Measurements from ENCODE around the gene SH3GLB1. TPM values are rescaled to one million over a fixed set of nuclear protein-coding genes. Genes with fewer than 3 reads are reported as not detected.
"Not testable (repeated sequence)": the region's sequence is repeated elsewhere in the genome, so short reads cannot be mapped to it uniquely, and the experiment has no call there.

Gene SH3GLB1
- 10 to 100 TPM; 36.7 to 72.0 (median 49.8) TPM for total RNA-seq
- polyA plus RNA-seq: 10 to 100 TPM; 22.9 to 24.3 TPM
- total RNA-seq: 50.1 reads per million, percentile 71 among the genes with 10 or more reads in this experiment

DNA sequence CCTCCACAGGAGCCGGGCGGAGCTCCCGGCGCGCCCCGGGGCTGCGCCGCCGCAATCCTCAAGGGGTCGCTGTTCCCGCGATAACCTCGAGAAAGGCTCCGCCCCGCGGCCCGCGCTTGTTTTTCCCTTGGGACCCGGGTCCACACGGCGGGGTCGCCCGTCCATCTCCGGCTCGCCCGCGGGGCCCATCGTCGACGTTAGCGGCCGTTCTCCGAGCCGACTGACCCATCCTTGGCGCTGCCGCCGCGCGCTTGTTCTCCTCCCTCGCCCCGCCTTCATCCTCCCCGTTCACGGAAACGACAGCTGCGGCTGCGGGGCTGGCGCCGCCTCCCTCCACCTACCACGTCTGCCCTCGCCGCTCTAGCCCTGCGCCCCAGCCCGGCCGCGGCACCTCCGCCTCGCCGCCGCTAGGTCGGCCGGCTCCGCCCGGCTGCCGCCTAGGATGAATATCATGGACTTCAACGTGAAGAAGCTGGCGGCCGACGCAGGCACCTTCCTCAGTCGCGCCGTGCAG lies at the start of gene SH3GLB1:
Gene SH3GLB1 (plus strand): TSS at position 119 of the 514 bp plus-strand sequence. CDS start 324 bp downstream, at position 443.
- Histone ChIP-seq H3K27me3 (ENCODE audit: control insufficient read depth in 2 of 2, insufficient read depth in 2 of 2, low read length in 2 of 2) (no peaks in the 10 kb centered on the region), H3K9me3 (ENCODE audit: control insufficient read depth in 2 of 3, low read length in 3 of 3) (no peaks in the 10 kb centered on the region), H3K4me3 (ENCODE audit: low read length) (peak within 1 kb of the TSS; percentile 83), H3K4me1 (ENCODE audit: control insufficient read depth in 2 of 2, insufficient read depth in 2 of 2, low read length in 2 of 2) (peaks cover 16 to 17% of the 10 kb centered on the region in 2 donors), H3K36me3 (ENCODE audit: control insufficient read depth in 2 of 3, insufficient read depth in 3 of 3, low read length in 3 of 3) (peaks cover 0 to 7% (median 0%) of the 10 kb centered on the region in 3 experiments), H3K27ac (ENCODE audit: low read depth, low read length) (peak within 1 kb of the TSS; percentile 86)
- DNase-seq: peak; percentile 83 to 93 (median 92)
- peak within 1 kb of the TSS; percentile 95 to 99 (median 97) for H3K4me3 Mint-ChIP-seq
- intact Hi-C loops (cut with micrococcal nuclease): loop anchor here (1.0 to 10.0 kb wide), 17 partner anchors 14 to 1980 kb away; partner anchors contain the start of genes ODF2L (in 2 of the 2), BCL10 (in 1 of the 2), HS2ST1 (in 1 of the 2) and LMO4 (in 1 of the 2)
- no peaks in the 10 kb centered on the region for H3K27me3 Mint-ChIP-seq
- peaks cover 0 to 4% (median 0%) of the 10 kb centered on the region in 11 donors for H3K9me3 Mint-ChIP-seq
- H3K36me3 Mint-ChIP-seq: peaks cover 0 to 15% (median 5%) of the 10 kb centered on the region in 5 donors
- peaks cover 34 to 67% (median 56%) of the 10 kb centered on the region in 7 donors for H3K4me1 Mint-ChIP-seq
- ChIA-PET POLR2A (interaction anchor here (0.6 to 5.0 kb wide), 21 partner anchors 10 to 1520 kb away, joined by 3 to 54 read pairs (median 3); partner anchors contain the start of genes HS2ST1, ODF2L and SELENOF), CTCF (interaction anchor here (0.6 to 3.3 kb wide), 24 partner anchors 9 to 379 kb away, joined by 3 to 27 read pairs (median 4); partner anchors contain the start of gene HS2ST1)
- peak within 1 kb of the TSS; percentile 96 to 99 (median 97) for H3K27ac Mint-ChIP-seq
- peak; percentile 93 for ATAC-seq

DNA sequence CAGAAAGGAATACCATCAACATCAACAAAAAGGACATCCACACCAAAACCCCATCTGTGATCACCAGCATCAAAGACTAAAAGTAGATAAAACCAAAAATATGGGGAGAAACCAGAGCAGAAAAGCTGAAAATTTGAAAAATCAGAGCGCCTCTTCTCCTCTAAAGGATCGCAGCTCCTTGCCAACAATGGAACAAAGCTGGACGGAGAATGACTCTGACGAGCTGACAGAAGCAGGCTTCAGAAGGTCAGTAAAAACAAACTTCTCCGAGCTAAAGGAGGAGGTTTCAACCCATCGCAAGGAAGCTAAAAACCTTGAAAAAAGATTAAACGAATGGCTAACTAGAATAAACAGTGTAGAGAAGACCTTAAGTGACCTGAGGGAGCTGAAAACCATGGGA lies 46.0 kb upstream of the SH3GLB1 start:
- H3K27me3 ChIP-seq (ENCODE audit: control insufficient read depth in 2 of 2, insufficient read depth in 2 of 2, low read length in 2 of 2); H3K4me3 Mint-ChIP-seq; POLR2A ChIA-PET; DNase-seq; H3K27ac ChIP-seq (ENCODE audit: low read depth, low read length); H3K36me3 Mint-ChIP-seq; H3K27ac Mint-ChIP-seq; H3K36me3 ChIP-seq (ENCODE audit: control insufficient read depth in 2 of 3, insufficient read depth in 3 of 3, low read length in 3 of 3); H3K4me1 ChIP-seq (ENCODE audit: control insufficient read depth in 2 of 2, insufficient read depth in 2 of 2, low read length in 2 of 2); H3K4me3 ChIP-seq (ENCODE audit: low read length); H3K9me3 ChIP-seq (ENCODE audit: control insufficient read depth in 2 of 3, low read length in 3 of 3); CTCF ChIA-PET; H3K27me3 Mint-ChIP-seq; H3K4me1 Mint-ChIP-seq; ATAC-seq; intact Hi-C loops (cut with micrococcal nuclease): not testable (repeated sequence)
- H3K9me3 Mint-ChIP-seq: peaks cover 0 to 12% (median 2%) of the 10 kb centered on the region in 11 donors

DNA sequence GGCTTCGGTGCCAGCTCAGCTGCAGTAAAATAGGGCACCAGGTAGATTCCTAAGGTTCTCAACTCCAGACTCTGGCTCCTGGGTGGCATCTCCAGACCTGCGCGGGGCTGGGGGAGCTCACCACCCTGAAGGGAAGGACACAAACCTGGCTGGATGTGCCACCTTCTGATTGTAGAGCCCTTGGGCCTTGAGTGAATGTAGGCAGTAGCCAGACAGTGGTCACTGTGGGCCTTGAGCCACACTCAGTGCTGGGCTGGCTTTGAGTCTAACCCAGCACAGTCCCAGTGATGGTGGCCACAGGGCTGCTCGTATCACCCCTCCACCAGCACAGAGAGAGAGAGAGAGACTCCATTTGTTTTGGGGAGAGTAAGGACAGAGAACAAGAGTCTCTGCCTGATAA lies 38.0 kb upstream of the SH3GLB1 start:
- Mint-ChIP-seq H3K9me3 (peaks cover 0 to 38% (median 12%) of the 10 kb centered on the region in 11 donors), H3K27me3 (peaks cover 0 to 12% (median 0%) of the 10 kb centered on the region in 5 donors), H3K4me3 (no peak overlapping the region), H3K27ac (no peak overlapping the region), H3K36me3 (peaks cover 0 to 22% (median 19%) of the 10 kb centered on the region in 5 donors), H3K4me1 (no peaks in the 10 kb centered on the region)
- intact Hi-C loops (cut with micrococcal nuclease): no loop called here
- Histone ChIP-seq H3K36me3 (ENCODE audit: control insufficient read depth in 2 of 3, insufficient read depth in 3 of 3, low read length in 3 of 3) (no peaks in the 10 kb centered on the region), H3K9me3 (ENCODE audit: control insufficient read depth in 2 of 3, low read length in 3 of 3) (no peaks in the 10 kb centered on the region), H3K27me3 (ENCODE audit: control insufficient read depth in 2 of 2, insufficient read depth in 2 of 2, low read length in 2 of 2) (no peaks in the 10 kb centered on the region), H3K27ac (ENCODE audit: low read depth, low read length) (no peak overlapping the region), H3K4me3 (ENCODE audit: low read length) (no peak overlapping the region), H3K4me1 (ENCODE audit: control insufficient read depth in 2 of 2, insufficient read depth in 2 of 2, low read length in 2 of 2) (no peaks in the 10 kb centered on the region)
- ChIA-PET CTCF (no interaction called here), POLR2A (no interaction called here)
- no peak for ATAC-seq
- DNase-seq: no peak

DNA sequence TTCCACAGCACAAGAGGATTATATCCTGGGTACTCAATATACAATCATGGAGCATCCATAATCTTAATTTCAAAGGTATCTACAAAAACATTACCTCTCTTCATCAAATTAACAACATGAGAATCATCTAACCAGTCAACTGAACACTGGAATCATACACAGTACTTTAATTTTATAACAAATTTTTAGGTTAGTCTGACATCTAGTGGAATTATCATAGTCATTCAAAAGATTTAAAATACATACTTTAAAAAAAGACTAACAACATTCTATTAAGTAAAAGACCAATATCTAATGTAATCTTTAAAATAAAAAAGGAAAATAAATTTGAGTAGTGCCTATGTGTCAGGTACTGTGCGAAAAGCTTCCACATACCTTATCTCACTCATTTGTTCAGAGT lies 16.8 kb upstream of the SH3GLB1 start:
- no peak for DNase-seq

DNA sequence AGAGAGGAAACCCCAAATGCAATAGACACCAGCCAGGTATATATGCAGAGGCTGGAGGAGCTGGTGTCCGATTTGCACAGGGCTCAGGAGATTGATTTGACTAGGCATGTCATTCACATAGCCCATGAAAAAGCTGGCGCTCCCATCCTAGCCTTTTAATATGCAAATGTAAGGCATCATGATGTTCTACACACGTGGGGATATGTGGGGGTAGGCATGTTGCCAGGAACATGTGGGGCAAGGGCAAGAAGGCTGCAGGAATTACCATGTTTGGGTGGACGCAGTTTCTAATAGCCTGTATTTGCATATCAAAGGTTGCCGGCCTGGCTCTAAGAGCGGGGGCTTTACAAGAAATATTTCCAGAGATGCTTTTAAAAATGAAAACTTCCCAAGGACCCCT lies 11.7 kb upstream of the SH3GLB1 start:
- DNase-seq: no peak
- no peak for ATAC-seq
- H3K27ac Mint-ChIP-seq: no peak overlapping the region
- H3K4me3 Mint-ChIP-seq: no peak overlapping the region
- no peak overlapping the region for H3K4me3 ChIP-seq (ENCODE audit: low read length)
- H3K9me3 ChIP-seq (ENCODE audit: control insufficient read depth in 2 of 3, low read length in 3 of 3): no peaks in the 10 kb centered on the region
- peaks cover 0 to 25% (median 0%) of the 10 kb centered on the region in 5 donors for H3K27me3 Mint-ChIP-seq
- H3K36me3 Mint-ChIP-seq: no peaks in the 10 kb centered on the region
- no peak overlapping the region for H3K27ac ChIP-seq (ENCODE audit: low read depth, low read length)
- intact Hi-C loops (cut with micrococcal nuclease): no loop called here
- POLR2A ChIA-PET: no interaction called here
- H3K27me3 ChIP-seq (ENCODE audit: control insufficient read depth in 2 of 2, insufficient read depth in 2 of 2, low read length in 2 of 2): no peaks in the 10 kb centered on the region
- H3K9me3 Mint-ChIP-seq: no peaks in the 10 kb centered on the region
- H3K4me1 ChIP-seq (ENCODE audit: control insufficient read depth in 2 of 2, insufficient read depth in 2 of 2, low read length in 2 of 2): no peaks in the 10 kb centered on the region
- H3K36me3 ChIP-seq (ENCODE audit: control insufficient read depth in 2 of 3, insufficient read depth in 3 of 3, low read length in 3 of 3): no peaks in the 10 kb centered on the region
- no peaks in the 10 kb centered on the region for H3K4me1 Mint-ChIP-seq
- CTCF ChIA-PET: no interaction called here

More for the DNA sequence above, 16.8 kb upstream of the SH3GLB1 start:
- H3K27ac ChIP-seq (ENCODE audit: low read depth, low read length): no peak overlapping the region
- H3K27me3 ChIP-seq (ENCODE audit: control insufficient read depth in 2 of 2, insufficient read depth in 2 of 2, low read length in 2 of 2): no peaks in the 10 kb centered on the region
- H3K9me3 Mint-ChIP-seq: peaks cover 0 to 2% (median 0%) of the 10 kb centered on the region in 11 donors
- peaks cover 0 to 7% (median 0%) of the 10 kb centered on the region in 5 donors for H3K27me3 Mint-ChIP-seq
- no peak overlapping the region for H3K27ac Mint-ChIP-seq
- no peaks in the 10 kb centered on the region for H3K9me3 ChIP-seq (ENCODE audit: control insufficient read depth in 2 of 3, low read length in 3 of 3)
- H3K36me3 ChIP-seq (ENCODE audit: control insufficient read depth in 2 of 3, insufficient read depth in 3 of 3, low read length in 3 of 3): no peaks in the 10 kb centered on the region
- H3K4me1 Mint-ChIP-seq: no peaks in the 10 kb centered on the region
- intact Hi-C loops (cut with micrococcal nuclease): loop anchor here in 1 of 2 donors (10.0 kb wide), 1 partner anchor 1383 kb away; no protein-coding TSS in a partner anchor
- no peak for ATAC-seq
- CTCF ChIA-PET: interaction anchor here (0.6 to 1.0 kb wide), 3 partner anchors 17 to 313 kb away, joined by 3 read pairs; partner anchors contain the start of gene SH3GLB1
- H3K4me1 ChIP-seq (ENCODE audit: control insufficient read depth in 2 of 2, insufficient read depth in 2 of 2, low read length in 2 of 2): no peaks in the 10 kb centered on the region
- no peak overlapping the region for H3K4me3 Mint-ChIP-seq
- POLR2A ChIA-PET: interaction anchor here (1.0 kb wide), 1 partner anchor 16 kb away, joined by 3 read pairs; the partner anchor contains the start of gene SH3GLB1
- H3K4me3 ChIP-seq (ENCODE audit: low read length): no peak overlapping the region
- no peaks in the 10 kb centered on the region for H3K36me3 Mint-ChIP-seq

DNA sequence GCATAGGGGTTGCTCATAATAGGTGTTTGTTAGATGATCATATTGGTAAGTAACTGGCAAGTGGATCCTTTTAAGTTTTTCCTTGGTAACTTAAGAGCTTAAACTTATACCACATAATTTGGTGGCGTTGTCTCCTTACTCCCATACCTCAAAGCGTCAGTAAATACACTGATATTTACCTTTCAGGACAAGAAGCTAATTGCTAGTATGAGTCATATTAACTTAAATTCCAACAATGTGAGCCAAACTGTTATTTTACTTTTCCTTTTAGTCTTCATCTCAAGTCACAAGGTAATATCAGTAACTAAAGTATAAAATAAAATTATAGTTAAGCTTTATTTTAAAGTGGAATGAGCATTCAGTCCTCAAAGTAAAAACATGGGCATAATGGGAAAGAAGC lies 9.0 kb upstream of the SH3GLB1 start:
- ChIA-PET CTCF (interaction anchor here (1.2 kb wide), 1 partner anchor 9 kb away, joined by 3 read pairs; the partner anchor contains the start of gene SH3GLB1), POLR2A (interaction anchor here (2.0 kb wide), 1 partner anchor 9 kb away, joined by 8 read pairs; the partner anchor contains the start of gene SH3GLB1)
- no peak overlapping the region for H3K27ac ChIP-seq (ENCODE audit: low read depth, low read length)
- no peak for ATAC-seq
- peaks cover 0 to 24% (median 0%) of the 10 kb centered on the region in 5 donors for H3K27me3 Mint-ChIP-seq
- H3K36me3 ChIP-seq (ENCODE audit: control insufficient read depth in 2 of 3, insufficient read depth in 3 of 3, low read length in 3 of 3): no peaks in the 10 kb centered on the region
- H3K27me3 ChIP-seq (ENCODE audit: control insufficient read depth in 2 of 2, insufficient read depth in 2 of 2, low read length in 2 of 2): no peaks in the 10 kb centered on the region
- intact Hi-C loops (cut with micrococcal nuclease): no loop called here
- H3K9me3 ChIP-seq (ENCODE audit: control insufficient read depth in 2 of 3, low read length in 3 of 3): no peaks in the 10 kb centered on the region
- no peak for DNase-seq
- H3K9me3 Mint-ChIP-seq: no peaks in the 10 kb centered on the region
- H3K36me3 Mint-ChIP-seq: peaks cover 0 to 3% (median 0%) of the 10 kb centered on the region in 5 donors
- H3K4me3 Mint-ChIP-seq: no peak overlapping the region
- peaks cover 0 to 4% (median 0%) of the 10 kb centered on the region in 7 donors for H3K4me1 Mint-ChIP-seq
- H3K4me1 ChIP-seq (ENCODE audit: control insufficient read depth in 2 of 2, insufficient read depth in 2 of 2, low read length in 2 of 2): no peaks in the 10 kb centered on the region
- no peak overlapping the region for H3K27ac Mint-ChIP-seq
- no peak overlapping the region for H3K4me3 ChIP-seq (ENCODE audit: low read length)
